Fibroblast of mammary gland (primary cell): Measurements from ENCODE around the gene MAP2.
A peak's percentile ranks its signal among the peaks of the same experiment; 100 is the strongest.

Experiments
- DNase-seq: peaks from one replicate; pipeline ENCODE4 v3.0.0-alpha.2; 2010; ENCODE audit warnings: low read depth
- H3K4me3 ChIP-seq: 2 replicates; pipeline ENCODE4 v1.5.1; 2011; ENCODE audit warnings: low read depth, mild to moderate bottlenecking, low read length, moderate library complexity; ENCODE audit not compliant: control insufficient read depth
- CTCF ChIP-seq: conservative IDR thresholded peaks from 2 replicates; pipeline ENCODE4 v1.5.1; 2011; ENCODE audit warnings: low read depth, low read length, inconsistent platforms; ENCODE audit not compliant: control insufficient read depth, insufficient read depth

The MAP2 gene

GRCh38 chr2:209688385-209688784 is 264.5 kb downstream of the MAP2 start:
- DNase-seq: peak; percentile 12
- no peak for TF ChIP-seq CTCF
- no peak overlapping the region for H3K4me3 ChIP-seq

GRCh38 chr2:209690029-209690754 is 266.3 kb downstream of the MAP2 start:
- TF ChIP-seq CTCF: no peak
- no peak for DNase-seq

GRCh38 chr2:209694748-209695147 is 270.9 kb downstream of the MAP2 start:
- no peak for DNase-seq
- TF ChIP-seq CTCF: no peak
- no peak overlapping the region for H3K4me3 ChIP-seq

More at GRCh38 chr2:209690029-209690754, 266.3 kb downstream of the MAP2 start:
- no peak overlapping the region for H3K4me3 ChIP-seq

- no peak overlapping the region for H3K4me3 ChIP-seq
- TF ChIP-seq CTCF: no peak
- no peak for DNase-seq
Measured at GRCh38 chr2:209696836-209697711, 273.2 kb downstream of the MAP2 start.

GRCh38 chr2:209702775-209703174 is 278.9 kb downstream of the MAP2 start:
- TF ChIP-seq CTCF: no peak
- no peak overlapping the region for H3K4me3 ChIP-seq
- no peak for DNase-seq

GRCh38 chr2:209713219-209713618 is 289.4 kb downstream of the MAP2 start:
- H3K4me3 ChIP-seq: no peak overlapping the region
- no peak for TF ChIP-seq CTCF
- DNase-seq: no peak
